ENCODE data around the gene CRYBA1.

Gene CRYBA1

DNA sequence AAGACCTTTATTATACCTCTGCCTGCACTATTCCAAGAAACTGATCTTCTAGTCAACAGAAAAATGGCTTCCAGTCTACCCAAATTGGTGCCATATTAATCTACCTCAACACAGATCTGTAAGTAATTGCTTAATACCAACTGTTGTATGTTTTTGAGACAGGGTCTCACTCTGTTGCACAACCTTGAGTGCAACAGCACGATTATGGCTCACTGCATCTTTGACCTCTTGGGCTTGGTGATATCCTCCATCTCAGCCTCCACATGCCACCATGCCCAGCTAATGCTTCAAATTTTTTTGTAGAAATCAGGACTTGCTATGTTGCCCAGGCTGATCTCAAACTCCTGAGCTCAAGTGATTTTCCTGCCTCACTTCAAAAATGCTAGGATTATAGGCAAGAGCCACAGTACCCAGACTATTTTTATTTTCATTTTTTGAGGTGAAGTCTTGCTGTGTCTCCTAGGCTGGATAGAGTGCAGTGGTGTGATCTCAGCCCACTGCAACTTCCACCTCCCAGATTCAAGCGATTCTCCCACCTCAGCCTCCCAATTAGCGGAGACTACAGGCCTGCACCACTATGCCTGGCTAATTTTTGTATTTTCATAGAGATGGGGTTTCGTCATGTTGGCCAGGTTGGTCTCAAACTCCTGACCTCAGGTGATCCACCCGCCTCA is 32.9 kb downstream of the CRYBA1 start:
- H3K4me3 ChIP-seq (ENCODE audit: low read depth, low read length), result no peak overlapping the region
- TF ChIP-seq CTCF (IDR thresholded peaks at IDR 0.05; ENCODE audit: insufficient read depth, low read depth, low read length, missing control alignments), result no peak
- DNase-seq (ENCODE audit: low read depth), result no peak

DNA sequence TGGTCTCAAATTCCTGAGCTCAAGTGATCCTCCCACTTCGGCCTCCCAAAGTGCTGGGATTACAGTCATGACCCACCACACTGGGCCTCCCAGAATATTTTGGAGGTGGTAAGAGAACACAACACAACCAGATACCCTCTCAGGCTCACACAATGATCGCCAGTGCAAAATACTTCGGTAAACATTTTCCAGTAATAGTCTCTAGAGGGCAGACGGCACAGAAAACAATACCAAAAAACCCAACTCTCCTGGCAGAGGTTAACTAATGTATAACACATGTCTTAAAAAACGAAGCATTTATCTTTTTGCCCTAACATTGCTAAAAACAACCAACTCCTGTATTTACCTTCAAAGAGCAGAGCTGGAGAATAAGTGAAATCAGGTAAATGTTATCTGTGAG is 36.8 kb downstream of the CRYBA1 start:
- TF ChIP-seq CTCF (IDR thresholded peaks at IDR 0.05; ENCODE audit: insufficient read depth, low read depth, low read length, missing control alignments), result no peak
- DNase-seq (ENCODE audit: low read depth), result no peak
- H3K4me3 ChIP-seq (ENCODE audit: low read depth, low read length), result no peak overlapping the region

DNA sequence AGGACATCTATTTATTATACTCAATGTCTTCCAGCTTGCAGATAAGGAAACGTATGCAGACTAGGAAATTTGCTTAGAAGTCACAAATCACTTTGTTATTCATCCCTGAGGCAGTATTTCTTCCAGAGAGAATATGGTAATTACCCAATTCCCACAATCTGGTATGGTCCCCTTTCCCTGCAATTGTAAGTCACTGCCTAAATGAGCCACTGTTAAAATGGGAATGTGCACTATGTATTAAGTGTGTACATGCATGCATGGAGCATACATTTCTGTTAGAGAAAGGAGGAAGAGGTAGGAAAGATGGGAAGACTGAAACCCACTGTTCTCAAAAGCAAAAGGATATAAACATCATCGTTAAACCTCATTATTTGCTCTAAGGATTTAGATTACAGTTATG is 37.3 kb downstream of the CRYBA1 start:
- TF ChIP-seq CTCF (IDR thresholded peaks at IDR 0.05; ENCODE audit: insufficient read depth, low read depth, low read length, missing control alignments), result no peak
- no peak for DNase-seq (ENCODE audit: low read depth)
- no peak overlapping the region for H3K4me3 ChIP-seq (ENCODE audit: low read depth, low read length)

DNA sequence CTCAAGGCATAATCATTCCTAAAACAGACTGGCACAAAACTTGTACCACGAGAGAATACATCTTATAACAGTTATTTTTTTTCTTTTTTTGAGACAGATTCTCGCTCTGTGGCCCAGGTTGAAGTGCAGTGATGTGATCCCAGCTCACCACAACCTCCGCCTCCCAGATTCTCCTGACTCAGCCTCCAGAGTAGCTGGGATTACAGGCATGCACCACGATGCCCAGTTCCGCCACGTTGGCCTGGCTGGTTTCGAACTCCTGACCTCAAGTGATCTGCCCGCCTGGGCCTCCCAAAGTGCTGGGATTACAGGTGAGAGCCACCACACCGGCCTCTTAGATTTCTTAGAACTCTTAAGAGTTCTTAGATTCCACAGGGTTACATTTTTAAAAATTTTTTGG is 43.2 kb downstream of the CRYBA1 start:
- no peak for DNase-seq (ENCODE audit: low read depth)
- no peak overlapping the region for H3K4me3 ChIP-seq (ENCODE audit: low read depth, low read length)
- TF ChIP-seq CTCF (IDR thresholded peaks at IDR 0.05; ENCODE audit: insufficient read depth, low read depth, low read length, missing control alignments), result no peak

DNA sequence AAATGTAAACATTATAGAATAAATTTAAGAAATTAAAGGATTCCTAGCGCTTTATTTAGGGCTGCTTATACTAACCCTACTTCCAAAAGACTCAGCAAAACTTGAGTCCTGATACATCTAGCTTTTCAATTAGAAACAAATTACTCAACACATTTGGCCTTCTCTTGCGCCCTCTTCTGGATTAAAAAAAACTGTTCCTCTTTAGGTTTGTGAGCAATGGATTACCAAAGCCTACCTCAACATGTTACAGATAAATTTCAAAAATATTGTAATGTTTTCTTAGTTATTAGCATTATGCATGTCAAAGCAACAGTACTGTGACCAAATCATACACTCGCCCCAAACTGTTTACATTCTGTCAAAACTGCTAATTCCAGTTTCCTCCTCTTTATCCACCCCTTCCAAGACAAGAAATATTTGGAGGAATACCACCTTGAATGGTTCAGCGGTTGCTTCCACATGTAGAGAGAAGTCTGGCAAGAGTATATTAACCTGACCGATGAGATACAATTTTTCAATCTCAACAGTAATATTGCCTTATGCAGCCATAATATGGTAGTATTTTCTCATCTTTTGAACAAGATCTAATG is 44.6 kb downstream of the CRYBA1 start:
- TF ChIP-seq CTCF (IDR thresholded peaks at IDR 0.05; ENCODE audit: insufficient read depth, low read depth, low read length, missing control alignments), result peak; percentile 55
- peak; percentile 71 for DNase-seq (ENCODE audit: low read depth)
- peak overlapping the region; percentile 98 for H3K4me3 ChIP-seq (ENCODE audit: low read depth, low read length)

- TF ChIP-seq CTCF (IDR thresholded peaks at IDR 0.05; ENCODE audit: insufficient read depth, low read depth, low read length, missing control alignments), result no peak
- peak; percentile 57 for DNase-seq (ENCODE audit: low read depth)
- peak overlapping the region; percentile 98 for H3K4me3 ChIP-seq (ENCODE audit: low read depth, low read length)
Measured at GRCh38 chr17:29292071-29292991, 45.7 kb downstream of the CRYBA1 start.

Data from GM12865 (cell line).